ENCODE results near the gene NKX2-3.

GRCh38 chr10:99540657-99541531, 8.2 kb downstream of the NKX2-3 start:
- TF ChIP-seq CTCF (IDR thresholded peaks at IDR 0.05; ENCODE audit: control extremely low read depth in 1 of 3, insufficient read depth in 1 of 3, low read depth in 1 of 3, low read length in 3 of 3) (no peak), CBX5 (IDR thresholded peaks at IDR 0.05; ENCODE audit: low read depth, low read length) (no peak), RAD21 (IDR thresholded peaks at IDR 0.05 in 1 of 2, conservative IDR thresholded peaks at IDR 0.05 in 1 of 2; ENCODE audit: low read depth in 2 of 2, low read length in 2 of 2) (no peak), PHF8 (conservative IDR thresholded peaks at IDR 0.05; ENCODE audit: low read depth, low read length) (no peak), SP1 (IDR thresholded peaks at IDR 0.05; ENCODE audit: low read depth, low read length) (no peak), GABPA (IDR thresholded peaks at IDR 0.05; ENCODE audit: borderline replicate concordance, insufficient read depth, low read length) (no peak), ASH2L (IDR thresholded peaks at IDR 0.05; ENCODE audit: low read length) (no peak)
